ENCODE results near the gene CRELD2.

Gene CRELD2

GRCh38 chr22:49953680-49954344 lies 35.4 kb downstream of the CRELD2 start:
- no peak overlapping the region for H3K27ac ChIP-seq
- H3K4me3 ChIP-seq (ENCODE audit: low read depth, low read length) = no peak overlapping the region
- no peaks in the 10 kb centered on the region for H3K27me3 ChIP-seq (ENCODE audit: insufficient read depth, low read depth, severe bottlenecking)
- DNase-seq = no peak
- no peaks in the 10 kb centered on the region for H3K9me3 ChIP-seq (ENCODE audit: severe bottlenecking)
- TF ChIP-seq, protein P1, sequence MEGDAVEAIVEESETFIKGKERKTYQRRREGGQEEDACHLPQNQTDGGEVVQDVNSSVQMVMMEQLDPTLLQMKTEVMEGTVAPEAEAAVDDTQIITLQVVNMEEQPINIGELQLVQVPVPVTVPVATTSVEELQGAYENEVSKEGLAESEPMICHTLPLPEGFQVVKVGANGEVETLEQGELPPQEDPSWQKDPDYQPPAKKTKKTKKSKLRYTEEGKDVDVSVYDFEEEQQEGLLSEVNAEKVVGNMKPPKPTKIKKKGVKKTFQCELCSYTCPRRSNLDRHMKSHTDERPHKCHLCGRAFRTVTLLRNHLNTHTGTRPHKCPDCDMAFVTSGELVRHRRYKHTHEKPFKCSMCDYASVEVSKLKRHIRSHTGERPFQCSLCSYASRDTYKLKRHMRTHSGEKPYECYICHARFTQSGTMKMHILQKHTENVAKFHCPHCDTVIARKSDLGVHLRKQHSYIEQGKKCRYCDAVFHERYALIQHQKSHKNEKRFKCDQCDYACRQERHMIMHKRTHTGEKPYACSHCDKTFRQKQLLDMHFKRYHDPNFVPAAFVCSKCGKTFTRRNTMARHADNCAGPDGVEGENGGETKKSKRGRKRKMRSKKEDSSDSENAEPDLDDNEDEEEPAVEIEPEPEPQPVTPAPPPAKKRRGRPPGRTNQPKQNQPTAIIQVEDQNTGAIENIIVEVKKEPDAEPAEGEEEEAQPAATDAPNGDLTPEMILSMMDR (IDR thresholded peaks at IDR 0.05; ENCODE audit: low read depth, low read length) = no peak
- H3K36me3 ChIP-seq = no peaks in the 10 kb centered on the region

DNA sequence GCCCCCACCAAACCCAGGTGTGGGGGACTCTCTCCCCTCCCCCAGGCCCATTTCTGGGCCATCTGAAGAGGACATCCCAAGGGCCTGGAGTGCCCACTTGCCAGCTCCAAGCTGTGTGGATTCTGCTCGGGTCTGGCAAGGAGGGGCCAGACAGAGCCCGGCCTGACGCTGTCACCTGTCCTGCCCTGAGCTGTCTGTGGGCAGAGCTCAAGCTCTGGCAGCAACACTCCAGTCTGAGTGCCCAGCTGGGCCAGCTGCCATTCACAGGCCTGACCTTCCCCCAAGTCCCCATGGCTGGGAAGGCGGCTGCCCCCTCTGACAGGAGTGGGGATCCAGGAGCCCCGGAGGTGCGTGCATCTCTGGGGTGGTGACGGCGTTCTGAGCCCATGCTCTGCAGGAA lies 35.9 kb downstream of the CRELD2 start:
- Histone ChIP-seq H3K36me3 (no peaks in the 10 kb centered on the region), H3K9me3 (ENCODE audit: severe bottlenecking) (no peaks in the 10 kb centered on the region), H3K27ac (no peak overlapping the region), H3K4me3 (ENCODE audit: low read depth, low read length) (no peak overlapping the region), H3K27me3 (ENCODE audit: insufficient read depth, low read depth, severe bottlenecking) (no peaks in the 10 kb centered on the region)
- TF ChIP-seq, protein P1 (IDR thresholded peaks at IDR 0.05; ENCODE audit: low read depth, low read length) = no peak
- no peak for DNase-seq

DNA sequence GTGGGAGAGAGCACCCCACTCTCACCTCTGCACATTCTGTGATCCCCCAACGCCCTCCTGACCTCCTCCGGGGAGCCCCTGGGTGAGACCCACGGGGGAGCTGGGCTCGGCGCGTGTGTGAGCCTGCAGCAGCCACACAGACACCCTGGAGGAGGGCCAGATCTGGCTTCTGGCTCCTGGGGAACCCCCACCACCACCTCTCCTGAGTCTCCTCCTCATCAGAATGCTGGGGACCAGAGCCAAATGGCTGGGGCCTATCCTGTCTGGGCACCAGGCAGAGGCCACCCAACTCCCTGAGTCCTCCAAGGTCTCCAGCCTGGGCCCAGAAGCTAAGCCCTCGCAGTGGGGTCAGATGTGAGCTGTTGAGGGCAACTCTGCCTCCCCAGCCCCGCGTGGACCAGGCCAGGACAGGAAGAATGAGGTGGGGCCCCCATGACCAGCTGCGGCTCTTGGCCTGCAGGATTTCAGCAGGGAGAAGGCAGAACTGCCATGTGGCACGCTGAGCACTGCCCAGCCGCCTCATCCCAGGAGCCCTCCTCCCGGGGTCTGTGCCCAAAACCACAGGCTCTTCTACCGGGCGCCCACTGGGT lies 36.7 kb downstream of the CRELD2 start:
- no peaks in the 10 kb centered on the region for H3K36me3 ChIP-seq
- H3K27ac ChIP-seq = no peak overlapping the region
- TF ChIP-seq, protein P1 (IDR thresholded peaks at IDR 0.05; ENCODE audit: low read depth, low read length) = no peak

GRCh38 chr22:49955581-49956417 lies 37.4 kb downstream of the CRELD2 start:
- TF ChIP-seq, protein P1 (IDR thresholded peaks at IDR 0.05; ENCODE audit: low read depth, low read length) = no peak
- Histone ChIP-seq H3K27me3 (ENCODE audit: insufficient read depth, low read depth, severe bottlenecking) (no peaks in the 10 kb centered on the region), H3K9me3 (ENCODE audit: severe bottlenecking) (no peaks in the 10 kb centered on the region), H3K27ac (no peak overlapping the region), H3K4me3 (ENCODE audit: low read depth, low read length) (no peak overlapping the region), H3K36me3 (no peaks in the 10 kb centered on the region)
- no peak for DNase-seq

More for the DNA sequence above, 36.7 kb downstream of the CRELD2 start:
- Histone ChIP-seq H3K9me3 (ENCODE audit: severe bottlenecking) (no peaks in the 10 kb centered on the region), H3K27me3 (ENCODE audit: insufficient read depth, low read depth, severe bottlenecking) (no peaks in the 10 kb centered on the region), H3K4me3 (ENCODE audit: low read depth, low read length) (no peak overlapping the region)
- no peak for DNase-seq

DNA sequence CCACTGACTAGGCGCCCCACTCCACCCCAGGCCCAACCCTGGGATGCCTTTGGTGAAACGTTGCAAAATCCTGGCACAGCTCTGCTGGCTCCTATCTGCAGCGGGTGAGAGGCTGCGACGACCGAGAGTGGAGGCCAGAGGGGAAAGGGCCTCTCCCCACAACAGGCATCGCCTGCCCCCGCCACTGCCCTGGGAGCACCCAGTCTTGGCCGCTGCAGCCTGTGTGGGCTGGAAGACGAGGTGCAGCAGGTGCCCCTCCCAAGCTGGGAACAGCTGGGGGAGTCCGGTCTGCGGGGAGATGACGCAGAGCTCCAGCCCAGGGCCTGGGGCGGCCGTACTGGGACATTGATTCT lies 38.0 kb downstream of the CRELD2 start:
- Histone ChIP-seq H3K9me3 (ENCODE audit: severe bottlenecking) (no peaks in the 10 kb centered on the region), H3K27ac (no peak overlapping the region), H3K4me3 (ENCODE audit: low read depth, low read length) (no peak overlapping the region), H3K27me3 (ENCODE audit: insufficient read depth, low read depth, severe bottlenecking) (no peaks in the 10 kb centered on the region), H3K36me3 (peaks cover under 1% of the 10 kb centered on the region)
- DNase-seq = no peak
- TF ChIP-seq, protein P1 (IDR thresholded peaks at IDR 0.05; ENCODE audit: low read depth, low read length) = no peak
